Activated CD8-positive, alpha-beta memory T cell treated with anti-CD3 and anti-CD28 coated beads, Interleukin-2, amount 10 ng/mL, durations not matched to agents 7 days and 5 days (primary cell): ENCODE results near the gene ZFHX3. TPM values are rescaled to one million over a fixed set of nuclear protein-coding genes. Genes with fewer than 3 reads are reported as not detected.

Experiments
- ATAC-seq: fragments of 150-1000 bp; cut with Tn5 transposase; one replicate; pipeline ENCODE4 v1.10.0; 2021; ENCODE audit warnings: moderate library complexity
- CTCF ChIA-PET: fragments of 350-600 bp; sonication (Branson Sonifier 250); formaldehyde crosslinking; loops from one replicate; lab custom pipeline; 2021; ENCODE audit warnings: antibody characterized with exemption; lab: Charles Lee
- DNase-seq: peaks from one replicate; pipeline ENCODE4 v3.0.0-alpha.2; 2020
- H3K27ac Mint-ChIP-seq: one replicate; pipeline ENCODE4 v1.8.0; 2021; ENCODE audit warnings: mild to moderate bottlenecking, mixed read lengths
- H3K27me3 Mint-ChIP-seq: one replicate; pipeline ENCODE4 v1.8.0; 2021; ENCODE audit warnings: mixed read lengths
- H3K36me3 Mint-ChIP-seq: one replicate; pipeline ENCODE4 v1.8.0; 2021; ENCODE audit warnings: mild to moderate bottlenecking, mixed read lengths
- H3K4me1 Mint-ChIP-seq: one replicate; pipeline ENCODE4 v1.8.0; 2021; ENCODE audit warnings: mixed read lengths
- H3K4me3 Mint-ChIP-seq: one replicate; pipeline ENCODE4 v1.8.0; 2021; ENCODE audit warnings: mild to moderate bottlenecking, moderate library complexity, mixed read lengths
- H3K9me3 Mint-ChIP-seq: one replicate; pipeline ENCODE4 v1.8.0; 2022; ENCODE audit warnings: low read depth, mixed read lengths
- total RNA-seq, 2 experiments: library from RNA; stranded (reverse); gene quantifications; one replicate each; pipeline ENCODE4 v1.2.3, GENCODE V29; 2021

Gene ZFHX3
- total RNA-seq, 2 experiments from 2014 or later, result 0.32 to 1.9 TPM

DNA sequence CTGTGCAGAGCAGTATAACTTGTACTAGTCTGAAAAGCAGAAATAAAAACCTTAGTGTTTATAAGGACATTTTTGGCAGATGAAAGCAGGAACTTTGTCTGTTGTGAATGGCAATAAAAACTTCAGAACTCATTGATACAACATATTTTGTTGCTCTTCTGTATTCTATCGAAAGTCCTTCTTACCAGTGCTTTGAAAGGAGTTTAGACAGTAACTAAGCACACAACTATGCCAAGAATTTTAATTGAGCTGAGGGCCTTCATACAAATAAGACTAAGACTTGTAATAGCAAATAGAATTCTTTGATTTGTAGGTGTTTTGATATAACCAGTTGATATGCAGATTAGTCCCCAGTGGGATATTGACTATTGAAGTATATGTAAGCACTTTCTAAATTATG is 308.4 kb downstream of the ZFHX3 start:
- Mint-ChIP-seq H3K27me3 (no peaks in the 10 kb centered on the region), H3K4me1 (peaks cover 1% of the 10 kb centered on the region), H3K27ac (no peak overlapping the region), H3K36me3 (no peaks in the 10 kb centered on the region), H3K9me3 (no peaks in the 10 kb centered on the region), H3K4me3 (no peak overlapping the region)
- ATAC-seq (no peak), DNase-seq (no peak)
- CTCF ChIA-PET, result no interaction called here

DNA sequence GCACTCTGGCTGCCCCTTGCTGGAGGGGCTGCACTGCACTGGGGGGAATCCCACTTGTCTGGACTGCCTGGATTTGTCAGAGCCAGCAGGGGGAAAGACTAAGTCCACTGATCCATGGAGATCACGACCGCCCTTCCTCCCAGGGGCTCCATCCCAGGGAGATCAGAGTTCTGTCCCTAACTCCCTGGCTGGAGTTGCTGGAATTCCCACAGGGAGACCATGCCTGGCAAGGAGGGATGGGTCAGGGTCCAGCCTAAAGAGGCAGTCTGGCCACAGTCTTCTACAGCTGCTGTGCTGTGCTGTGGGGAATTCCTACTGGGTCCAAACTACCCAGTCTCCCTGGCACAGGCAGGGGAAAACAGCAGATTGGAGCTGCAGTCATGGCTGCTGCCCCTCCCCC is 311.9 kb downstream of the ZFHX3 start:
- DNase-seq (no peak), ATAC-seq (no peak)
- H3K9me3 Mint-ChIP-seq, result peaks cover 2% of the 10 kb centered on the region
- H3K27ac Mint-ChIP-seq, result no peak overlapping the region
- H3K36me3 Mint-ChIP-seq, result no peaks in the 10 kb centered on the region
- H3K27me3 Mint-ChIP-seq, result peaks cover 6% of the 10 kb centered on the region
- H3K4me1 Mint-ChIP-seq, result no peaks in the 10 kb centered on the region
- CTCF ChIA-PET, result no interaction called here
- no peak overlapping the region for H3K4me3 Mint-ChIP-seq
